HepG2 (cell line): ENCODE measurements around the gene KCNF1. TPM values are rescaled to one million over a fixed set of nuclear protein-coding genes. Genes with fewer than 3 reads are reported as not detected.

ENCODE experiments used
- polyA plus RNA-seq, 8 experiments: library from polyadenylated mRNA; depleted of rRNA in 3 of 8; stranded (reverse) in 7 of 8; unstranded in 1 of 8; fragments of >200 nt; fragmentation: Illumina TruSeq in 4 of 8; extraction: Trizol in 4 of 8; gene quantifications; 2 replicates each; pipeline versions ENCODE4 v1.2.1 to v1.2.3, GENCODE V29; 2011 to 2016; ENCODE audit warnings: low read depth in 4 of 8, missing spikeins in 1 of 8, mixed read lengths in 1 of 8; ENCODE audit not compliant: insufficient read depth in 1 of 8
- small RNA-seq, 3 experiments: library from RNA; depleted of rRNA; stranded (forward); fragments of <200 nt; gene quantifications; one replicate each; pipeline ENCODE3, GENCODE V24; 2012; ENCODE audit warnings: low read depth in 2 of 3, low replicate concordance in 1 of 3; ENCODE audit not compliant: insufficient read length in 3 of 3, insufficient read depth in 2 of 3
- total RNA-seq, 5 experiments: library from RNA; depleted of rRNA; stranded (reverse); fragments of >200 nt; fragmentation: Illumina TruSeq; extraction: Trizol; gene quantifications; 2 replicates each; pipeline ENCODE4 v1.2.3, GENCODE V29; 2016; ENCODE audit warnings: low read depth in 1 of 5

Gene KCNF1
- total and polyA plus RNA-seq, 2 of the 13 experiments (the other 11 are each of a cell fraction or from before 2014, with no cell fraction given), result 0.09 to 0.12 TPM

Small RNA genes within 50 kb of the gene (small RNA-seq; reads per million reads assigned to genes)
- 0 reads per million in 3 experiments for gene AC079587.1

Other genes starting within 250 kb of the KCNF1 start
- 63.0 and 93.7 TPM in 2 replicates for gene NOL10, start 222.0 kb upstream of the KCNF1 start, total RNA-seq (2016; rRNA removed; fragmentation: Illumina TruSeq; extraction: Trizol)
- gene NOL10, start 222.0 kb upstream of the KCNF1 start, polyA plus RNA-seq (2011; rRNA removed), result 20.1 and 23.0 TPM in 2 replicates
- gene ATP6V1C2, start 190.3 kb upstream of the KCNF1 start, total RNA-seq (2016; rRNA removed; fragmentation: Illumina TruSeq; extraction: Trizol), result 0.04 TPM in 1 of 2 replicates, not detected in the other
- gene ATP6V1C2, start 190.3 kb upstream of the KCNF1 start, polyA plus RNA-seq (2011; rRNA removed), result 0.10 and 0.29 TPM in 2 replicates
- 318 and 642 TPM in 2 replicates for gene PDIA6, start 99.1 kb upstream of the KCNF1 start, total RNA-seq (2016; rRNA removed; fragmentation: Illumina TruSeq; extraction: Trizol)
- 418 and 586 TPM in 2 replicates for gene PDIA6, start 99.1 kb upstream of the KCNF1 start, polyA plus RNA-seq (2011; rRNA removed)
- gene SLC66A3, start 243.5 kb downstream of the KCNF1 start, total RNA-seq (2016; rRNA removed; fragmentation: Illumina TruSeq; extraction: Trizol), result 1.5 and 2.2 TPM in 2 replicates
- gene SLC66A3, start 243.5 kb downstream of the KCNF1 start, polyA plus RNA-seq (2011; rRNA removed), result 3.7 and 5.0 TPM in 2 replicates